NCI-H446 treated with DMSO at 0.1 percent for 48 hours (cell line): Measurements from ENCODE around the gene PIP5K1C.

ENCODE experiments used
- DNase-seq: peaks from one replicate; lab custom pipeline; 2025; lab: John Stamatoyannopoulos, UW

PIP5K1C gene

GRCh38 chr19:3626473-3627350 is 73.6 kb downstream of the PIP5K1C start, which contains the start of gene CACTIN:
TSS of gene CACTIN (minus strand) at chr19:3626790. CDS start at chr19:3626762, 28 bp downstream.
- peak; percentile 96 for DNase-seq

DNA sequence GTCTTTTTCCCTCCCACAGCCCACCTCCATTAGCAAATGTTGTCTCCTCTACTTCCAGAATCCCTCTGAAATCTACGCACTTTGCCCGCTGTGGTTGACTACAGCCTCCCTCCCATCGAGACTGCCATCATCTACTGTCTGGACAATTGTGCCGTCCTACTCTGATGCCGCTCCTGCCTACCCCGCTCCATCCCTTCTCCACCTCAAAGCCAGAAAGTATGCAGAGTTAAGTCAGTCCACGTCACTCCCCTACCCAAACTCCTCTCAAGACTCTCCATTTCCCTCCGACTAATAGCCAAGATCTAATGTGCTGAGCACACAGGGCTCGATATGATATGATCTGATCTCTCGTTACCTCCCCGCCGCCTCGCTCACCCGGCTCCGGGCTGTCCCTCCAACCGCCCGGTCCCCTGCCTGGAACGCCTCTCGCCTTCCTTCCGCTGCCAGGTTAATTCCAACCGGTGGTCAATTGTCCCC is 74.2 kb downstream of the PIP5K1C start:
- DNase-seq = no peak

DNA sequence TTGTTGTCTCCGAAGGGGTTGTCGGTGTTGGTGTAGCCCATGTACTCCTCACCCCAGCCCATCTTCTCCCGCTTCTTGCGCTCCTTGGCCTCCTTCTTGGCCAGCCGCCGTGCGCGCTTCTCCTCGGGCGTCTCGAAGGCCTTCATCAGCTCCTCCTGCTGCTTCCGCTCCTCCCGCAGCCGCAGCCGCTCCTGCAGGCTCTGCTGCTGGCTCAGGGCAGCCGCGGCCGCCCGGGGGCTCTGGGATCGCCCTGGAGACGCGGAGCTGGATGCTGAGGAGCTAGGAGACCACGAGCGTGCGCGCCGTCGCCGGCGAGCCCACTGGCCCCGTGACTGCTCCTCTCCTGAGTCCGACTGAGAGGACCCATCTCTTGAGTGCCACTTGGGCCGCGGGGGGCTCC is 76.6 kb downstream of the PIP5K1C start:
- DNase-seq = no peak

DNA sequence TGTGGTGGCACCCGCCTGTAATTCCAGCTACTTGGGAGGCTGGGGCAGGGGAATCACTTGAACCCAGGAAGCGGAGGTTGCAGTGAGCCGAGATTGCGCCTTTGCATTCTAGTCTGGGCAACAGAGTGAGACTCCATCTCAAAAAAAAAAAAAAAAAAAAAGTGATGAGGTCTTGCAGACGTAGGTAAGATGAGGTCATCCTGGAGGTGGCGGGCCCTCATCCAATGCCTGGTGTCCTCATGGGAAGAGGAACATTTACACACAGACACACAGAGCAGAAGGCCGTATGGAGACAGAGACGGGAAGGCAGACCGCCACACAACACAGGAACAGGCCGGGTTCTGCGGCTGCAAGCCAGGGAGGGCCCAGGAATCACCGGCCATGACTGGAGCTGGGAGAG is 78.0 kb downstream of the PIP5K1C start:
- DNase-seq = no peak

GRCh38 chr19:3621689-3622088 is 78.6 kb downstream of the PIP5K1C start:
- DNase-seq = no peak

GRCh38 chr19:3620817-3621547 is 79.3 kb downstream of the PIP5K1C start:
- DNase-seq = no peak

- no peak for DNase-seq
These were observed 80.0 kb downstream of the PIP5K1C start for GRCh38 chr19:3620145-3620816.

GRCh38 chr19:3619631-3620012 is 80.6 kb downstream of the PIP5K1C start:
- no peak for DNase-seq

DNA sequence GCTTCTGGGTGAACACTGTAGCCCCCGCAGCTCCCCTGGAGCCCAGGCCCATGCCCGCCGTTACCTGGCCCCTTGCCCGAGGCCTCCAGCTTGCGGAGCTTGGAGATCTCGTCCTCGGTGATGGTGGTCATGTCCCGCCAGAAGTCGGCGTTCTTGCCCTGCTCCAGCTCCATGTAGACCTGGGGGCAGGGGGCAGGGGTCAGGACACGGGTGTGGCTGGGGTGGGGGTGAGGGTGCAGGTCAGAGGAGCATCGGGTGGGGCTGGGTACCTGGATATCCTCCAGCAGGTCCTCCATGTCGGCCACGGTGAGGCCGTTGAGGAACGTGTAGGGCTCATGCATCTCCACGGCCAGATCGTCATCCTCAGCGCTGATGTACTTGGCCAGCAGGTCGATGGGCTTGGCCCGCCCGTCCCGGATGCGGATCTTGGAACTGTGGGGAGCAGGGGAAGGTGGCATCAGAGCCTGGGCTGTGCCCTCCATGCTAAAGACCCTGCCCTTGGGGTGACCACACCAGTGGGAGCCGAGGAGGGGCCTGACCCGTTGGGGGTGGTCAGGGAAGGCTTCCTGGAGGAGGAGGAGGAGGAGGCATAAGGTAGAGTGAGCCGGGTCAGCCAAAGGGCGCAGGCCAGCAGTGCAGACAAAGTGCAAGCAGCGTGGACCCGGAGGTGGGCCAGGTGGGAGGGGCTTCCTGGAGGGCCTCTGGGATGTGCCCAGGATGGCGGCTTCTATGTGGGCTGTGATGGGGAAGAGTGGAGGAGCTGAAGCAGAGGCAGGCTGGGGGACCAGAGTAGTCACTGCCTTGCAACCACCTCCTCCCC is 81.2 kb downstream of the PIP5K1C start:
- DNase-seq = no peak

GRCh38 chr19:3618144-3618810 is 82.0 kb downstream of the PIP5K1C start:
- no peak for DNase-seq

DNA sequence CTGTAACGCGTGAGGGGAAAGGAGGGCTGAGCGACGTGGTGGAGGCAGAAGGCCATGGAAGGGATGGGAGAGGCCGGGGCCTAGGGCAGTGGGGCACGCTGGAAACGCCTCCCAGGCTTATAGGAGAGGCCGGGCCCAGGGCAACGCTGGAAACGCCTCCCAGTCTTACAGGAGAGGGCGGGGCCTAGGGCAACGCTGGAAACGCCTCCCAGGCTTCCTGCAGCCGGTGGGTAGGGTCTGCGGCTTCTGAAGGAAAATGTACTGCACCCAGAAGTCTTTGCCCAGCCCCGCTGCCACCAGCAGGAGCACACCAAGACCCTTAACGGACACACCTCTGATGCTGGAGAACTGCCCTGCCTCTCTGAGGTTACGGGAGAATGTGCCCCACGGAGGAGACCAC is 82.8 kb downstream of the PIP5K1C start:
- no peak for DNase-seq

DNA sequence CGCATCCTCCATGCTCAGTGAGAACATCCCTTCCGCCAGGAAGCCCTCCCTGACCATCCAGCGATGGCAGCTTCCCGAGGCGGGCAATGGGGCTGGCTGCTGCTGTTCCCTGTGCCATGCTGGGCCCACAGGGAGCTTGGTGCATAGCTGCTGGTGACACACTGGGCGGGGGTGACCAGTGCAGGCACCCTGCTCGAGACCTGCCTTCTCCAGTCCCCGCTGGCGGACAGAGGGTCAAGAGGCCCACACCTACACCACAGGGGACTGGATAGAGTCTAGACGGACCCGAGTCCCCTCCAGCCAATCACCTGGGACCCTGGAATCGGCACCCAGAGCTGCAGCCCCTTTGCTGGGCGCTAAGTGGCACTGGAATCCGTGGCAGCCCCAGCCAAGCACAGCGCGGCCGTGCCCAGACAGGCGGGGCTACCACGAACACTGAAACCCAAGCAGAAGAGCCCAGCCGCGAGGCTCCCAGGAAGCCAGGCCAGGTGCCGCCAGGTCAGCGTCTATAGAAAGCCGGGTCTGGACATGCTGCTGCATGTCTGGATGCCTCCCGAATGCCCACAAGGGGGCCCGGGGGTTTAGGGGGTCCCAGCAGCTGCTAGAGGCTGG is 84.6 kb downstream of the PIP5K1C start:
- no peak for DNase-seq

DNA sequence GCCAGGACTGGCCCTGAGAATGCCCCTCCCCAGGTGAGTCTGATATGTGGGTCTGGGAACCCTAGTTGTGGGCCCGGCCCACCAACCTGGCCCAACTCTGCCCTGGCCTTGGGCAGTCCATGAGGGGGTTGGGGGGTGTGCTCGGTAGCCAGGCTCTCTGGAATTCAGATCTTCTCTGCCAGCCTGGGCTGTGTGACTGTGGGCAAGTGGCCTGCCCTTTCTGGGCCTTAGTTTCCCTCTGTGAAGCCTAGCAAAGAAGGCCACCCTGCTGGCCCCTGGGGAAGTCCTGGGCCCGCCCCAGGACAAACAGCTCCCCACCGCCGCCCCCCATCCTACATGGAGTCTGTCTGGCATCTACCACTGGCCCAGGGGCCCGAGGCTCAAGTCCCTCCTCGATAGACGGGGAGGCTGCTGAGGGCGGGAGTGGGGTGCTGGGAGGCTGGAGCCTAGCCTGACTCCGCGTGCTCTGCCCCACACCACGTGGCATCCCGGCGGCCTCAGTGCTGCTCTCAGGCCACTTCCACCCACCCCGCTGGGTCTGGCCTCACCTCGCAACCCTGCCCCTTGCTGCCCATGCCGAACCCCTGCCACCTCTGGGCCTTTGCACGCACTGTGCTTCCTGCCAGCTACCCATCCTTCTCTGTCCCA is 85.3 kb downstream of the PIP5K1C start:
- no peak for DNase-seq

GRCh38 chr19:3613818-3614661 is 86.2 kb downstream of the PIP5K1C start:
- no peak for DNase-seq

- no peak for DNase-seq
These were observed 87.1 kb downstream of the PIP5K1C start for GRCh38 chr19:3612901-3613741.

DNA sequence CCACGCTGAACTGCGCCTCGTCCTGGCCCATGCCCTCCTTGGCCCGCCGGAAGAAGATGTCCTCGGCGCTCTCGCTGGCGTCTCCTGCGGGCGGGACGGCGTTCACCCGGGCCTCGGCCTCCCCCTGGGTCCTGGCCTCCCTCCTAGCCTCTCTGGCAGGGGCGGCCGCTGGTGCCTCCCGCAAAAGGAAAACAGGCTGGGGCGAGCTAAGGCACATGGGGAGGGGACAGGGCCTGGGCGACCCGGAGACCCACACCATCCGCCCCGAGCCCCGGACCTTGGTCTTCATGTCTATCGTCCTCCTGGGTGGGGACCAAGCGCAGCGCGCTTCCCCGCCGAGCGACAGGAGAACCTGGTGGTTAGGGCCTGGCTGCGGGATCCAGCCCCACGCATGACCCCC is 87.9 kb downstream of the PIP5K1C start:
- DNase-seq = no peak

- DNase-seq = no peak
These were observed 88.4 kb downstream of the PIP5K1C start for GRCh38 chr19:3611841-3612240.
